Large intestine (tissue), 3 donors: Measurements from ENCODE around the gene PPM1L. TPM values are rescaled to one million over a fixed set of nuclear protein-coding genes. Genes with fewer than 3 reads are reported as not detected.

Source experiments
- DNase-seq, 2 donors: peaks; one replicate each; pipeline versions ENCODE4 v3.0.0 to v3.0.0-alpha.2; 2013
- H3K27ac ChIP-seq: one replicate; pipeline ENCODE4 v1.5.1; 2013; ENCODE audit warnings: low read length
- H3K27me3 ChIP-seq: 2 replicates; pipeline ENCODE4 v1.6.1; 2013; ENCODE audit warnings: low read length; ENCODE audit not compliant: control insufficient read depth, insufficient read depth
- H3K36me3 ChIP-seq: 2 replicates; pipeline ENCODE4 v1.6.1; 2013; ENCODE audit warnings: low read length; ENCODE audit not compliant: control insufficient read depth, insufficient read depth
- H3K4me1 ChIP-seq: one replicate; pipeline ENCODE4 v1.6.1; 2013; ENCODE audit warnings: low read length; ENCODE audit not compliant: control insufficient read depth, insufficient read depth
- H3K4me3 ChIP-seq: one replicate; pipeline ENCODE4 v1.5.1; 2013; ENCODE audit warnings: low read length
- H3K9me3 ChIP-seq: one replicate; pipeline ENCODE4 v1.6.1; 2013; ENCODE audit warnings: mild to moderate bottlenecking, low read depth, low read length, moderate library complexity; ENCODE audit not compliant: control insufficient read depth
- WGBS: methylation state at CpG from one replicate; pipeline ENCODE4 v1.1.5; 2013; ENCODE audit warnings: low lambda C conversion rate; ENCODE audit not compliant: insufficient coverage; 5-methylcytosine and 5-hydroxymethylcytosine counted together
- polyA plus RNA-seq: library from polyadenylated mRNA; unstranded; fragments of 120-200 nt; gene quantifications from one replicate; pipeline ENCODE4 v1.2.1, GENCODE V29; 2013

The PPM1L gene
- polyA plus RNA-seq, 1 donor = 4.5 TPM

- no peak for DNase-seq
Observed at GRCh38 chr3:160842021-160843005, 86.3 kb downstream of the PPM1L start.

GRCh38 chr3:160851629-160852210 lies 95.7 kb downstream of the PPM1L start:
- H3K4me3 ChIP-seq = no peak overlapping the region
- no peak for DNase-seq
- no peaks in the 10 kb centered on the region for H3K9me3 ChIP-seq
- no peaks in the 10 kb centered on the region for H3K27me3 ChIP-seq
- WGBS = 71% methylated on average over 1 of the region's 8 CpGs
- no peaks in the 10 kb centered on the region for H3K4me1 ChIP-seq
- no peak overlapping the region for H3K27ac ChIP-seq
- H3K36me3 ChIP-seq = no peaks in the 10 kb centered on the region

More at GRCh38 chr3:160842021-160843005, 86.3 kb downstream of the PPM1L start:
- H3K4me3 ChIP-seq = no peak overlapping the region
- no peaks in the 10 kb centered on the region for H3K27me3 ChIP-seq
- no peak overlapping the region for H3K27ac ChIP-seq
- peaks cover 2% of the 10 kb centered on the region for H3K4me1 ChIP-seq
- 80% methylated on average over 1 of the region's 3 CpGs for WGBS
- no peaks in the 10 kb centered on the region for H3K36me3 ChIP-seq
- no peaks in the 10 kb centered on the region for H3K9me3 ChIP-seq

- no peaks in the 10 kb centered on the region for H3K4me1 ChIP-seq
- WGBS = no CpG with 5 or more reads among the region's 2 CpGs
- no peak overlapping the region for H3K4me3 ChIP-seq
- H3K27ac ChIP-seq = no peak overlapping the region
- H3K9me3 ChIP-seq = no peaks in the 10 kb centered on the region
- no peak for DNase-seq
- no peaks in the 10 kb centered on the region for H3K27me3 ChIP-seq
- no peaks in the 10 kb centered on the region for H3K36me3 ChIP-seq
Observed at GRCh38 chr3:160852856-160853255, 96.8 kb downstream of the PPM1L start.

GRCh38 chr3:160856450-160856849 lies 100.4 kb downstream of the PPM1L start:
- Histone ChIP-seq H3K27ac (no peak overlapping the region), H3K9me3 (no peaks in the 10 kb centered on the region), H3K27me3 (no peaks in the 10 kb centered on the region), H3K36me3 (no peaks in the 10 kb centered on the region), H3K4me3 (no peak overlapping the region), H3K4me1 (no peaks in the 10 kb centered on the region)
- DNase-seq = no peak
- WGBS = 89% methylated on average over 1 of the region's 2 CpGs

- no peaks in the 10 kb centered on the region for H3K9me3 ChIP-seq
- H3K27ac ChIP-seq = no peak overlapping the region
- DNase-seq = no peak
- H3K4me3 ChIP-seq = no peak overlapping the region
- no peaks in the 10 kb centered on the region for H3K36me3 ChIP-seq
- H3K4me1 ChIP-seq = no peaks in the 10 kb centered on the region
- WGBS = 80% methylated on average over 1 of the region's 2 CpGs
- H3K27me3 ChIP-seq = no peaks in the 10 kb centered on the region
Observed at GRCh38 chr3:160857476-160858119, 101.6 kb downstream of the PPM1L start.

GRCh38 chr3:160860346-160860745 lies 104.3 kb downstream of the PPM1L start:
- no peak for DNase-seq

GRCh38 chr3:160869825-160870224 lies 113.8 kb downstream of the PPM1L start:
- Histone ChIP-seq H3K9me3 (no peaks in the 10 kb centered on the region), H3K36me3 (no peaks in the 10 kb centered on the region), H3K4me1 (no peaks in the 10 kb centered on the region), H3K27me3 (peaks cover 4% of the 10 kb centered on the region), H3K4me3 (no peak overlapping the region), H3K27ac (no peak overlapping the region)
- no CpG with 5 or more reads among the region's 2 CpGs for WGBS
- DNase-seq = no peak

More at GRCh38 chr3:160860346-160860745, 104.3 kb downstream of the PPM1L start:
- 86% methylated on average over 1 of the region's 1 CpG for WGBS
- Histone ChIP-seq H3K4me3 (no peak overlapping the region), H3K4me1 (no peaks in the 10 kb centered on the region), H3K27ac (no peak overlapping the region), H3K36me3 (no peaks in the 10 kb centered on the region), H3K9me3 (no peaks in the 10 kb centered on the region), H3K27me3 (no peaks in the 10 kb centered on the region)

- no peaks in the 10 kb centered on the region for H3K4me1 ChIP-seq
Observed at GRCh38 chr3:160870327-160870726, 114.3 kb downstream of the PPM1L start.

GRCh38 chr3:160874736-160875135 lies 118.7 kb downstream of the PPM1L start:
- Histone ChIP-seq H3K27me3 (peaks cover 3% of the 10 kb centered on the region), H3K27ac (no peak overlapping the region), H3K4me3 (no peak overlapping the region), H3K9me3 (no peaks in the 10 kb centered on the region), H3K4me1 (no peaks in the 10 kb centered on the region), H3K36me3 (no peaks in the 10 kb centered on the region)
- DNase-seq = no peak

More at GRCh38 chr3:160870327-160870726, 114.3 kb downstream of the PPM1L start:
- Histone ChIP-seq H3K9me3 (no peaks in the 10 kb centered on the region), H3K27ac (no peak overlapping the region), H3K27me3 (peaks cover 4% of the 10 kb centered on the region), H3K36me3 (no peaks in the 10 kb centered on the region), H3K4me3 (no peak overlapping the region)
- WGBS = 80% methylated on average over 1 of the region's 4 CpGs
- no peak for DNase-seq

GRCh38 chr3:160876643-160877042 lies 120.6 kb downstream of the PPM1L start:
- H3K4me1 ChIP-seq = no peaks in the 10 kb centered on the region
- no peak for DNase-seq
- no CpG with 5 or more reads among the region's 2 CpGs for WGBS
- H3K9me3 ChIP-seq = no peaks in the 10 kb centered on the region
- H3K27ac ChIP-seq = no peak overlapping the region
- no peak overlapping the region for H3K4me3 ChIP-seq
- H3K36me3 ChIP-seq = no peaks in the 10 kb centered on the region
- H3K27me3 ChIP-seq = no peaks in the 10 kb centered on the region
